Ecto neural progenitor cell (in vitro differentiated cells): ENCODE measurements around the gene UNC5C.

Experiments used
- DNase-seq: peaks from one replicate; pipeline ENCODE4 v3.0.0-alpha.2; 2018; ENCODE audit warnings: low spot score

Gene UNC5C

GRCh38 chr4:95120456-95120855, 428.3 kb downstream of the UNC5C start:
- no peak for DNase-seq

- no peak for DNase-seq
These were observed 430.3 kb downstream of the UNC5C start for GRCh38 chr4:95118497-95118896.

GRCh38 chr4:95114521-95114920, 434.3 kb downstream of the UNC5C start:
- DNase-seq, result no peak
